CD14-positive monocyte (primary cell): ENCODE measurements around the gene GHRH. TPM values are rescaled to one million over a fixed set of nuclear protein-coding genes. Genes with fewer than 3 reads are reported as not detected.

ENCODE experiments used
- DNase-seq, 3 donors: peaks; one replicate each; pipeline ENCODE4 v3.0.0-alpha.2; 2011 to 2022
- H2AFZ ChIP-seq: 2 replicates; pipeline ENCODE4 v1.6.0; 2012; ENCODE audit warnings: mild to moderate bottlenecking, low read depth, low read length, inconsistent platforms; ENCODE audit not compliant: insufficient read depth, poor library complexity, severe bottlenecking
- H3K27ac ChIP-seq, 2 donors: 1 replicate in 1 of 2; 2 replicates in 1 of 2; pipeline ENCODE4 v1.5.1; 2012 to 2013; ENCODE audit warnings: low read length in 2 of 2, control low read depth in 1 of 2, inconsistent platforms in 1 of 2, low read depth in 1 of 2, mild to moderate bottlenecking in 1 of 2
- H3K27me3 ChIP-seq, 2 donors: one replicate each; pipeline versions ENCODE4 v1.6.0 to v1.6.1; 2011 to 2013; ENCODE audit warnings: low read length in 2 of 2; ENCODE audit not compliant: control insufficient read depth in 2 of 2, insufficient read depth in 2 of 2
- H3K36me3 ChIP-seq, 2 donors: replicated peaks in 1 of 2; 1 replicate in 1 of 2; 2 replicates in 1 of 2; pipeline versions ENCODE4 v1.5.1 to v1.6.1; 2012 to 2013; ENCODE audit warnings: low read length in 2 of 2, control low read depth in 1 of 2, inconsistent platforms in 1 of 2, mild to moderate bottlenecking in 1 of 2; ENCODE audit not compliant: insufficient read depth in 2 of 2, control insufficient read depth in 1 of 2
- H3K4me1 ChIP-seq, 2 donors: 1 replicate in 1 of 2; 2 replicates in 1 of 2; pipeline versions ENCODE4 v1.5.1 to v1.6.1; 2012 to 2013; ENCODE audit warnings: low read length in 2 of 2, control low read depth in 1 of 2, inconsistent platforms in 1 of 2, mild to moderate bottlenecking in 1 of 2, moderate library complexity in 1 of 2; ENCODE audit not compliant: insufficient read depth in 2 of 2, control insufficient read depth in 1 of 2
- H3K4me2 ChIP-seq: replicated peaks from 2 replicates; pipeline ENCODE3; 2012; ENCODE audit warnings: low read length, moderate library complexity, mild to moderate bottlenecking; ENCODE audit not compliant: poor library complexity, severe bottlenecking; ENCODE audit errors: extremely low read depth
- H3K4me3 ChIP-seq, 3 experiments: fragments of 200-600 bp in 1 of 3; sonication (generic) in 1 of 3; replicated peaks in 1 of 3; 1 replicate in 2 of 3; 2 replicates in 1 of 3; pipeline ENCODE4 v1.5.1; 2011 to 2013; ENCODE audit warnings: low read length in 3 of 3, mild to moderate bottlenecking in 3 of 3, control low read depth in 2 of 3, low read depth in 2 of 3, inconsistent platforms in 1 of 3, moderate library complexity in 1 of 3
- H3K79me2 ChIP-seq: 2 replicates; pipeline ENCODE4 v1.6.0; 2012; ENCODE audit warnings: mild to moderate bottlenecking, control low read depth, inconsistent platforms, low read length, moderate library complexity; ENCODE audit not compliant: insufficient read depth
- H3K9ac ChIP-seq: 2 replicates; pipeline ENCODE4 v1.6.0; 2017; ENCODE audit warnings: low read length, mild to moderate bottlenecking; ENCODE audit not compliant: insufficient read depth, poor library complexity, severe bottlenecking
- H3K9me3 ChIP-seq, 2 donors: replicated peaks in 1 of 2; 1 replicate in 1 of 2; 2 replicates in 1 of 2; pipeline versions ENCODE4 v1.5.1 to v1.6.1; 2012 to 2013; ENCODE audit warnings: low read length in 2 of 2, control low read depth in 1 of 2; ENCODE audit not compliant: control insufficient read depth in 1 of 2, insufficient read depth in 1 of 2
- H4K20me1 ChIP-seq: 2 replicates; pipeline ENCODE4 v1.6.0; 2012; ENCODE audit warnings: mild to moderate bottlenecking, low read length, control low read depth, moderate library complexity; ENCODE audit not compliant: insufficient read depth
- H3K27ac Mint-ChIP-seq, 7 donors: one replicate each; pipeline ENCODE4 v1.8.0; 2020; ENCODE audit warnings: mild to moderate bottlenecking in 7 of 7, mixed read lengths in 7 of 7, moderate library complexity in 6 of 7, inconsistent platforms in 2 of 7
- H3K27me3 Mint-ChIP-seq, 3 donors: one replicate each; pipeline ENCODE4 v1.8.0; 2021 to 2022; ENCODE audit warnings: low read depth in 3 of 3, mild to moderate bottlenecking in 3 of 3, mixed read lengths in 3 of 3, moderate library complexity in 3 of 3, inconsistent platforms in 1 of 3
- H3K36me3 Mint-ChIP-seq, 2 donors: one replicate each; pipeline ENCODE4 v1.8.0; 2020; ENCODE audit warnings: mixed read lengths in 2 of 2, inconsistent platforms in 1 of 2, mild to moderate bottlenecking in 1 of 2
- H3K4me1 Mint-ChIP-seq: one replicate; pipeline ENCODE4 v1.8.0; 2020; ENCODE audit warnings: mild to moderate bottlenecking, mixed read lengths
- H3K4me3 Mint-ChIP-seq, 2 donors: one replicate each; pipeline ENCODE4 v1.8.0; 2020; ENCODE audit warnings: mild to moderate bottlenecking in 2 of 2, mixed read lengths in 2 of 2, moderate library complexity in 1 of 2
- H3K9me3 Mint-ChIP-seq, 7 donors: one replicate each; pipeline ENCODE4 v1.8.0; 2020 to 2022; ENCODE audit warnings: mixed read lengths in 7 of 7, mild to moderate bottlenecking in 6 of 7, moderate library complexity in 6 of 7, inconsistent platforms in 2 of 7
- CTCF ChIP-seq: fragments of 200-600 bp; IDR thresholded peaks from one replicate; pipeline ENCODE4 v1.8.0; 2022; ENCODE audit warnings: antibody characterized with exemption, mild to moderate bottlenecking
- WGBS: methylation state at CpG from one replicate; pipeline ENCODE4 v1.1.5; 2013; ENCODE audit warnings: missing lambda C conversion rate; ENCODE audit not compliant: insufficient coverage; 5-methylcytosine and 5-hydroxymethylcytosine counted together
- intact Hi-C, 2 donors: fragments of 100-400 bp; cut with micrococcal nuclease; formaldehyde crosslinking; loops; one replicate each; pipeline versions ENCODE4 v1.15.0 to v1.15.1; 2023
- polyA plus RNA-seq, 3 donors: library from polyadenylated mRNA; depleted of rRNA in 1 of 3; unstranded in 2 of 3; stranded (reverse) in 1 of 3; fragments of 300-500 nt in 2 of 3; fragments of >200 nt in 1 of 3; fragmentation: Illumina TruSeq in 2 of 3; gene quantifications; 1 replicate in 2 of 3; 2 replicates in 1 of 3; pipeline ENCODE4 v1.2.3, GENCODE V29; 2012 to 2021

GHRH gene
- polyA plus RNA-seq, 3 donors, result not detected

GRCh38 chr20:37270576-37271420, 9.2 kb upstream of the GHRH start:
- H3K27me3 ChIP-seq, result no peaks in the 10 kb centered on the region
- intact Hi-C loops, result loop anchor here (2.0 to 5.0 kb wide), 2 partner anchors 18 to 67 kb away; partner anchors contain the start of gene MANBAL (in 2 of the 2)
- H3K36me3 ChIP-seq, result no peaks in the 10 kb centered on the region
- peak overlapping the region; percentile 9 to 48 for H3K4me3 Mint-ChIP-seq
- peak overlapping the region; percentile 32 for H3K4me2 ChIP-seq
- peaks cover 0 to 3% of the 10 kb centered on the region in 2 donors for H3K36me3 Mint-ChIP-seq
- H3K27ac ChIP-seq, result peak overlapping the region; percentile 97 to 100
- peaks cover 0 to 6% (median 3%) of the 10 kb centered on the region in 7 donors for H3K9me3 Mint-ChIP-seq
- peaks cover 65% of the 10 kb centered on the region for H3K4me1 Mint-ChIP-seq
- peaks cover 66% of the 10 kb centered on the region in 2 donors for H3K4me1 ChIP-seq
- peak overlapping the region; percentile 96 to 100 (median 99) for H3K27ac Mint-ChIP-seq
- DNase-seq, result peak; percentile 96 to 99 (median 98)
- peak overlapping the region in 1 of 3 experiments; percentile 4 for H3K4me3 ChIP-seq
- H3K9me3 ChIP-seq, result no peaks in the 10 kb centered on the region
- no peak for TF ChIP-seq CTCF
- H3K27me3 Mint-ChIP-seq, result peaks cover 0 to 1% (median 0%) of the 10 kb centered on the region in 3 donors
- 42% methylated on average over 8 of the region's 12 CpGs for WGBS
- H2AFZ ChIP-seq, result peak overlapping the region; percentile 22
- H3K79me2 ChIP-seq, result no peaks in the 10 kb centered on the region
- no peaks in the 10 kb centered on the region for H4K20me1 ChIP-seq
- H3K9ac ChIP-seq, result peak overlapping the region; percentile 85

- H3K4me3 ChIP-seq, result no peak overlapping the region
- no peak overlapping the region for H3K27ac ChIP-seq
- peaks cover 0 to 1% (median 1%) of the 10 kb centered on the region in 3 donors for H3K27me3 Mint-ChIP-seq
- H3K36me3 ChIP-seq, result no peaks in the 10 kb centered on the region
- H3K27me3 ChIP-seq, result no peaks in the 10 kb centered on the region
- no peak for TF ChIP-seq CTCF
- H4K20me1 ChIP-seq, result no peaks in the 10 kb centered on the region
- H3K9me3 ChIP-seq, result no peaks in the 10 kb centered on the region
- DNase-seq, result no peak
- H3K4me1 Mint-ChIP-seq, result peaks cover 42% of the 10 kb centered on the region
- H2AFZ ChIP-seq, result no peak overlapping the region
- no peak overlapping the region for H3K9ac ChIP-seq
- peaks cover 0 to 3% of the 10 kb centered on the region in 2 donors for H3K36me3 Mint-ChIP-seq
- 96% methylated on average over 9 of the region's 15 CpGs for WGBS
- H3K27ac Mint-ChIP-seq, result peak overlapping the region in 2 of 7 donors; percentile 18 to 42
- no peak overlapping the region for H3K4me3 Mint-ChIP-seq
- H3K4me1 ChIP-seq, result peaks cover 42 to 43% of the 10 kb centered on the region in 2 donors
- H3K4me2 ChIP-seq, result no peak overlapping the region
- peaks cover 0 to 8% (median 4%) of the 10 kb centered on the region in 7 donors for H3K9me3 Mint-ChIP-seq
- intact Hi-C loops, result loop anchor here (2.0 to 10.0 kb wide), 5 partner anchors 45 to 260 kb away; partner anchors contain the start of genes BLCAP (in 2 of the 2) and NNAT (in 1 of the 2)
- H3K79me2 ChIP-seq, result no peaks in the 10 kb centered on the region
Observed at GRCh38 chr20:37267667-37268313, 6.2 kb upstream of the GHRH start.
